Thyroid gland (tissue), 4 donors: ENCODE results near the gene ZNF213.

Experiments used
- CTCF ChIP-seq, 6 experiments: fragments of 200-600 bp in 3 of 6; fragments of 450-650 bp in 3 of 6; sonication (generic) in 3 of 6; IDR thresholded peaks; one replicate each; pipeline ENCODE4 v1.5.1; 2016 to 2019; ENCODE audit warnings: antibody characterized with exemption in 6 of 6, mild to moderate bottlenecking in 2 of 6, inconsistent platforms in 1 of 6, moderate library complexity in 1 of 6
- POLR2A ChIP-seq, 2 donors: fragments of 450-650 bp; IDR thresholded peaks; one replicate each; pipeline ENCODE4 v1.6.1; 2017; ENCODE audit warnings: antibody characterized with exemption in 2 of 2, mild to moderate bottlenecking in 2 of 2, moderate library complexity in 1 of 2

- TF ChIP-seq CTCF (IDR thresholded peaks at IDR 0.05) (peak in 1 of 6 experiments; percentile 24), POLR2A (IDR thresholded peaks at IDR 0.05) (peak in 1 of 2 donors; percentile 52)
Observed at GRCh38 chr16:3123986-3124886, 10.6 kb upstream of the ZNF213 start.
